ENCODE results near the gene MLXIP.

MLXIP gene

GRCh38 chr12:122167356-122167925 lies 88.9 kb downstream of the MLXIP start:
- Histone ChIP-seq H3K9ac (ENCODE audit: low read length) (no peak overlapping the region), H3K27me3 (replicated peaks; ENCODE audit: insufficient read depth, low read length) (no peaks in the 10 kb centered on the region), H3K9me3 (replicated peaks; ENCODE audit: insufficient read depth, low read length) (no peaks in the 10 kb centered on the region), H3F3A (ENCODE audit: insufficient read depth, low read length) (no peaks in the 10 kb centered on the region), H3K36me3 (replicated peaks; ENCODE audit: insufficient read depth, low read length) (no peaks in the 10 kb centered on the region), H3K9me2 (replicated peaks; ENCODE audit: insufficient read depth, low read length) (no peaks in the 10 kb centered on the region), H3K4me2 (ENCODE audit: low read depth, low read length) (no peak overlapping the region), H3K27ac (ENCODE audit: low read length) (no peak overlapping the region), H3K4me1 (ENCODE audit: low read length) (no peaks in the 10 kb centered on the region), H2AFZ (ENCODE audit: low read length) (no peak overlapping the region), H3K79me2 (ENCODE audit: low read length) (no peaks in the 10 kb centered on the region), H4K20me1 (ENCODE audit: insufficient read depth, low read length) (no peaks in the 10 kb centered on the region), H3K4me3 (ENCODE audit: low read length) (no peak overlapping the region)
- no peak for TF ChIP-seq CTCF (IDR thresholded peaks at IDR 0.05; ENCODE audit: low read length)
- DNase-seq: no peak

- DNase-seq: no peak
- H3K27ac ChIP-seq (ENCODE audit: low read length): no peak overlapping the region
- H3K4me2 ChIP-seq (ENCODE audit: low read depth, low read length): no peak overlapping the region
- no peaks in the 10 kb centered on the region for H3F3A ChIP-seq (ENCODE audit: insufficient read depth, low read length)
- no peak overlapping the region for H2AFZ ChIP-seq (ENCODE audit: low read length)
- no peaks in the 10 kb centered on the region for H4K20me1 ChIP-seq (ENCODE audit: insufficient read depth, low read length)
- H3K9me3 ChIP-seq (replicated peaks; ENCODE audit: insufficient read depth, low read length): no peaks in the 10 kb centered on the region
- H3K36me3 ChIP-seq (replicated peaks; ENCODE audit: insufficient read depth, low read length): no peaks in the 10 kb centered on the region
- no peak overlapping the region for H3K4me3 ChIP-seq (ENCODE audit: low read length)
- no peaks in the 10 kb centered on the region for H3K27me3 ChIP-seq (replicated peaks; ENCODE audit: insufficient read depth, low read length)
- no peaks in the 10 kb centered on the region for H3K9me2 ChIP-seq (replicated peaks; ENCODE audit: insufficient read depth, low read length)
- TF ChIP-seq CTCF (IDR thresholded peaks at IDR 0.05; ENCODE audit: low read length) (no peak), EZH2 (optimal IDR thresholded peaks at IDR 0.05; ENCODE audit: low read depth, low read length) (no peak), EZH2phosphoT487 (IDR thresholded peaks at IDR 0.05; ENCODE audit: low read length) (no peak)
- no peaks in the 10 kb centered on the region for H3K79me2 ChIP-seq (ENCODE audit: low read length)
- H3K4me1 ChIP-seq (ENCODE audit: low read length): no peaks in the 10 kb centered on the region
- no peak overlapping the region for H3K9ac ChIP-seq (ENCODE audit: low read length)
These were observed 89.9 kb downstream of the MLXIP start for GRCh38 chr12:122168492-122168891.

GRCh38 chr12:122171399-122171798 lies 92.8 kb downstream of the MLXIP start:
- H3K4me1 ChIP-seq (ENCODE audit: low read length): no peaks in the 10 kb centered on the region
- no peaks in the 10 kb centered on the region for H3F3A ChIP-seq (ENCODE audit: insufficient read depth, low read length)
- no peak overlapping the region for H3K4me2 ChIP-seq (ENCODE audit: low read depth, low read length)
- no peak overlapping the region for H3K27ac ChIP-seq (ENCODE audit: low read length)
- DNase-seq: no peak
- H3K9me3 ChIP-seq (replicated peaks; ENCODE audit: insufficient read depth, low read length): no peaks in the 10 kb centered on the region
- no peaks in the 10 kb centered on the region for H3K79me2 ChIP-seq (ENCODE audit: low read length)
- no peak overlapping the region for H3K9ac ChIP-seq (ENCODE audit: low read length)
- TF ChIP-seq EZH2phosphoT487 (IDR thresholded peaks at IDR 0.05; ENCODE audit: low read length): no peak
- no peak for TF ChIP-seq CTCF (IDR thresholded peaks at IDR 0.05; ENCODE audit: low read length)
- no peak for TF ChIP-seq EZH2 (optimal IDR thresholded peaks at IDR 0.05; ENCODE audit: low read depth, low read length)
- H3K4me3 ChIP-seq (ENCODE audit: low read length): no peak overlapping the region
- no peaks in the 10 kb centered on the region for H3K27me3 ChIP-seq (replicated peaks; ENCODE audit: insufficient read depth, low read length)
- H4K20me1 ChIP-seq (ENCODE audit: insufficient read depth, low read length): no peaks in the 10 kb centered on the region
- H3K9me2 ChIP-seq (replicated peaks; ENCODE audit: insufficient read depth, low read length): no peaks in the 10 kb centered on the region
- no peaks in the 10 kb centered on the region for H3K36me3 ChIP-seq (replicated peaks; ENCODE audit: insufficient read depth, low read length)
- H2AFZ ChIP-seq (ENCODE audit: low read length): no peak overlapping the region

Measured in MM.1S (cell line).